HG03575 (cell line): ENCODE results near the gene C15orf39.
"Not testable (repeated sequence)": the region's sequence is repeated elsewhere in the genome, so short reads cannot be mapped to it uniquely, and the experiment has no call there.

Experiments used
- ATAC-seq: cut with Tn5 transposase; IDR thresholded peaks from one replicate; pipeline ENCODE4 v1.9.1; 2021; ENCODE audit not compliant: unreplicated experiment, insufficient number of reproducible peaks, low FRiP score; ENCODE audit errors: extremely low read depth

C15orf39 gene

DNA sequence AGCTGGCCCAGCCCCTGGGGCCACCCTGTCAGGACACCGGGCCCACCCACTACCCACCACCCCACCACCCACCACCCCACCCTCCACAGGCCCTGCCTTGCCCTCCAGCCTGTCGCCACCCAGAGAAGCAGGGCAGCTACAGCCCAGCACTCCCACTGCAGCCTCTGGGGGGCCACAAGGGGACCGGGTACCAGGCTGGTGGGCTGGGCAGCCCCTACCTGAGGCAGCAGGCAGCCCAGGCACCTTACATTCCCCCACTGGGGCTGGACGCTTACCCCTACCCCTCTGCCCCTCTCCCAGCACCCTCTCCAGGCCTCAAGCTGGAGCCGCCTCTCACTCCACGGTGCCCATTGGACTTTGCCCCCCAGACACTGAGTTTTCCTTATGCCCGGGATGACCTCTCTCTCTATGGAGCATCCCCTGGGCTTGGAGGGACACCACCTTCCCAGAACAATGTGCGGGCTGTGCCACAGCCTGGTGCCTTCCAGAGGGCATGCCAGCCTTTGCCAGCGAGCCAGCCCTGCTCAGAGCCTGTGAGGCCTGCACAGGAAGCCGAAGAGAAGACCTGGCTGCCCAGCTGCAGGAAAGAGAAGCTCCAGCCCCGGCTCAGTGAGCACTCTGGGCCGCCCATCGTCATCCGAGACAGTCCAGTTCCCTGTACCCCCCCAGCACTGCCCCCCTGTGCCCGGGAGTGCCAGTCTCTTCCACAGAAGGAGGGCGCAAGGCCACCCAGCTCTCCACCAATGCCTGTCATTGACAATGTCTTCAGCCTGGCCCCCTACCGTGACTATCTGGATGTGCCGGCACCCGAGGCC, 5.3 kb downstream of the C15orf39 start:
- ATAC-seq: no peak

DNA sequence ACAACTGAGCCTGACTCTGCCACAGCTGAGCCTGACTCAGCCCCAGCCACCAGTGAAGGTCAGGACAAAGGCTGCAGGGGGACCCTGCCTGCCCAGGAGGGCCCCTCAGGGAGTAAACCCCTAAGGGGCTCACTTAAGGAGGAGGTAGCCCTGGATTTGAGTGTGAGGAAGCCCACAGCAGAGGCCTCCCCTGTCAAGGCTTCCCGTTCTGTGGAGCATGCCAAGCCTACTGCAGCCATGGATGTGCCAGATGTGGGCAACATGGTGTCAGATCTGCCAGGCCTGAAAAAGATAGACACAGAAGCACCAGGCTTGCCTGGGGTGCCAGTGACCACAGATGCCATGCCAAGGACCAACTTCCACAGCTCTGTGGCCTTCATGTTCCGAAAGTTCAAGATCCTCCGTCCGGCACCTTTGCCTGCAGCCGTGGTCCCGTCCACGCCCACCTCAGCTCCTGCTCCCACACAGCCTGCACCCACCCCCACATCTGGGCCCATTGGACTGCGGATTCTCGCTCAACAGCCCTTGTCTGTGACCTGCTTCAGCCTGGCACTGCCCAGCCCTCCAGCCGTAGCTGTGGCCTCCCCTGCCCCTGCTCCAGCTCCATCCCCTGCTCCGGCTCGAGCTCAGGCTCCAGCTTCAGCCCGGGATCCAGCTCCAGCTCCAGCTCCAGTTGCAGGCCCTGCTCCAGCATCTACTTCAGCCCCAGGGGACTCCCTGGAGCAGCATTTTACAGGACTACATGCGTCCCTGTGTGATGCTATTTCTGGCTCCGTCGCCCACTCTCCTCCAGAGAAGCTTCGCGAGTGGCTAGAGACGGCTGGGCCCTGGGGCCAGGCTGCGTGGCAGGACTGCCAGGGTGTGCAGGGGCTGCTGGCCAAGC, 6.2 kb downstream of the C15orf39 start:
- no peak for ATAC-seq

DNA sequence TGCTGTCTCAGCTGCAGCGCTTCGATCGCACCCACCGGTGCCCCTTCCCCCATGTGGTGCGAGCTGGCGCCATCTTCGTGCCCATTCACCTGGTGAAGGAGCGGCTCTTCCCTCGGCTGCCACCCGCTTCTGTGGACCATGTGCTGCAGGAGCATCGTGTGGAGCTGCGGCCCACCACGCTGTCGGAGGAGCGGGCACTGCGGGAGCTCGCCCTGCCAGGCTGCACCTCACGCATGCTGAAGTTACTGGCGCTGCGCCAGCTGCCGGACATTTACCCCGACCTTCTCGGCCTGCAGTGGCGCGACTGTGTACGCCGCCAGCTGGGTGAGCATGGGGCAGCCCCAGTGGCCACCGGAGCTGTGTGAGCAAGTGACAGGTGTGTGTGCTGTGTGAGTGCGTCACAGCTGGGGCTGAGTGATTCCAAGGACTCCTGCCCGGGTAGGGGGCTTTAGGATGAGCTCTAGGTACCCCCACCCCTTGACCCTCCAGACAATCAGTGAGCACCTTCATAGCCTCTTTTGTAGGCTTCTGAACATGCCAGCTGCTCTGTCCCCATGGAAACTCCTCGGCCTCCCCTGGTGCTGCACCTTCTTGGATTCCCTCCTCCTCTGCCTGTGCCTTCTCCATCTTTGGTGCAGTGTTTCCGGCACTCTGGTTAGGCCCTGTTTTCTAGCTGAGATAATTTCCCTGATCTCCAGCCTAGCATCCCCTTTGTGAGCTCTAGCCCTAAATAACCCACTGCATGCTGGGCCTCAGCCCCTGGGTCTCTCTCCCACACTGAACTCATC, 7.0 kb downstream of the C15orf39 start:
- no peak for ATAC-seq

DNA sequence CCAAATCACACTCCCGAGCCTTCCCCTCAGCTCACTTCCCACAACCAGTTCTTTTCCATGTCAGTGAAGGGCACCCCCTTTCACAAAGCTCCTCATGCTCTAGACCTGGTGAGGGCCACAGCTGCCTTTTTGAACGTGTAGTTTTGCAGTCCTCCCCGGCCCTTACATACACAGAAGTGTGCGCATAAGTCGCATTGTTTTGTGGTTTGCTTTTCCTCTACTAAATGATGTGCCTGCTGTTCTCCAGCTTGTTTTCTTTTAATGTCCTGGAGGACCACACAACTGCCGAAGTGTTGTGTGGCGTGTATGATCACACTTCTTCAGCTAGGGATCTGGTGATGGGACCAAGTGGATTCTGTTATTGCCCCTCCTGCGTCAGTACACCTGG, 7.6 kb downstream of the C15orf39 start:
- ATAC-seq: no peak

DNA sequence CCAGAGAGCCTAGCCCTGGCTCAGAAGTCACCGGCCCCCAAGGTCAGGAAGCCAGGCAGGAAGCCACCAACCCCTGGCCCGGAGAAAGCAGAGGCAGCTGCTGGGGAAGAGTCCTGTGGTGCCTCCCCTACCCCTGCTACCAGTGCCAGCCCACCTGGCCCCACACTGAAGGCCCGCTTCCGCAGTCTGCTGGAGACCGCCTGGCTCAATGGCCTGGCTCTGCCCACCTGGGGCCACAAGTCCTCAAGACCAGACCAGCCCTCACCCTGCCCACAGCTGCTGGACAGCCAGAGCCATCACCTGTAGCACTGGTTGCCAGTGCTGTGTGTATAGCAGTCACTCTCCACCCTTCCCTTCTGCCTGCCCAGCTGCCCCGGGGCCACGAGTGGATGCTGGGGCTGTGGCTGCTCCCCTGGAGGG, 9.1 kb downstream of the C15orf39 start:
- no peak for ATAC-seq

DNA sequence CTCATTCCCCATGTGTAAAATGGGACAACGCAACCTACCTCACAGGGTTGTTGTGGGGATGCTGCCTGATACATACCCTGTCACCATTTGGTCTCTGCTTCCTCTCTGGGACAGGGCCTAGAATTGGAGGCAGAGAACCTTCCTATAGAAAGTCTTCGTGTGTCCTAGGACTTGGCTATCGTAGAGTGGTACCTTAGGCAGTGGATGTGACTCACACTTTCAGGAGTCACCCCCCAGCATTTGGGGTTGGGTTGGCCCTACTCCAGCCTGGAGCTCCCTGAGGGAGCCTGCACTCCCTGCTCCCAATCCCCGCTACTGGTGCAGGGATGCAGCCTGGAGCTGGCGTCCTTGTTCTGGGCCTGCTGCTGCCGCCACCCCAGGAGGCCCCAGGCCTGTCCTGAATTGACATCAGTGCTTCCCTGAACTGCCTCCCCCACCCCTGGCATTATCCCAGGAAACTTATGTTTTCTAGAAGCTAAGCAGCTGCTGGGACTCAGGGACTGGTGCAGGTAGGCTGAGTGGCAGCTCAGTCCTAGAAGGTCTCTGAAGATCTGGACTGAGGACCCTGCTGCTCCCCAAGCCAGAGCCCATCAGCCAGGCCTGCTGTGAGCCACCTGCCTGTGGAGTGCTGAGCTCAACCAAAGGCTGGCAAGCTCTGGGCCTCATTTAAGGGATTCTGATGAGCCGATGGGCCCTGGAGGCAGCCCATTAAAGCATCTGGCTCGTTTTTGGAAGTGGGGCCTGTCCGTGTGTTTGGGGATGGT, 9.9 kb downstream of the C15orf39 start:
- ATAC-seq: no peak

DNA sequence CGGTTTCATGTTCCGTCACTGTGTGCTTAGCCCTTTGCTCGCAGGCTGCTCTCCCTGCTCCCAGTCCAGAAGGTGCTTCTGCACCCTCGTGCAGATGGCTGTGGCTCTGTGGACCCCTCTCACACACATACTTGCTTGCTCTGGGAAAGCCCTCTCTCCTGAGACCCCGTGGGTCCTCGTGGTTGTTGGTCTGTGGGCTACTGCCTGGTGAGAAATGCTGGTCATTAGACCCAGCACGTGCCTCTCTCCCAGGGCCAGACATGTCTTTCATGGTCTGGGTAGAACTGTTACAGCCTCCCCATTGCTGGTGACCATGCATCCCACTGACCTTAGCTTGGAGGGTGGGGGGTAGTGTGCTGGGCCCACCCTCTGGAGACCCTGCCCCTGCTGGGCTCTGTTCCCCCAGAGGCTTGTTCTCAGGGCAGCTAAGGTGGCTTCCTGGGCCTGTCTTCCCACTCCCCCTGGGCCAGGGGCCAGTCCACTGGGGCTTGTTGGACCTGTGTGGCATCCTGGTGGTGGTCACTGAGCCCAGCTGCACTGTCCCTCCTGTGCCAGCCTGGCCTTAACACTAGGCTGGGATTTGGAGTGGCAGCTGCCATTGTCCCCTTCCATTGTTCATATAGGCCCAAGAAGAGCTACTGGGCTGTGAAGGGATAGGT, 10.6 kb downstream of the C15orf39 start:
- ATAC-seq: no peak

DNA sequence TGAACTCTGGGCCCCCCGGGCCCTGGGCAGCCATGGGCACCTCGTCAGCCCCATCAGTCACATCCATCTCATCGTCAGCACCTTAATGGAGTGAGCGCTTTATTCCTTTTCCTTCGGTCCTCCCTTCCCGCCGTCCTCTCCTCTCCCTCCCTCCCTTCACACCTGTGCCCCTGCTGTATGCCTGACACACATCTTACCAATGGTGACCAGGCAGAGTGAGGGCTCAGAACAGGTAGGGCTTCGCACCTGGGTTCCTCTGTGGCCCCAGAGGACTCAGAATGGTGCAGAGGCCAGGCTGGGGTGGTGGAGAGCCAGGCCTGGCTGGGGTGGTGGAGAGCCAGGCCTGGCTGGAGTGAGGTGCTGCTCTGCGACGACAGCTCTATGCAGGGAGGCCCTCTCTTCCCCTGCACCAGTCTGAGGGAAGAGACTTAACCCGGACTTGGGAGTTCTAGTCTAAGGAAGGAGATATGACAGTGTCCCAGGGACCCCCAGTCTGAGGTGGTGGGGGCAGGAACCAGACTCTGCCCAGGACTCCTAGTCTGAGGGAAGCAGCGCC, 11.6 kb downstream of the C15orf39 start:
- no peak for ATAC-seq

DNA sequence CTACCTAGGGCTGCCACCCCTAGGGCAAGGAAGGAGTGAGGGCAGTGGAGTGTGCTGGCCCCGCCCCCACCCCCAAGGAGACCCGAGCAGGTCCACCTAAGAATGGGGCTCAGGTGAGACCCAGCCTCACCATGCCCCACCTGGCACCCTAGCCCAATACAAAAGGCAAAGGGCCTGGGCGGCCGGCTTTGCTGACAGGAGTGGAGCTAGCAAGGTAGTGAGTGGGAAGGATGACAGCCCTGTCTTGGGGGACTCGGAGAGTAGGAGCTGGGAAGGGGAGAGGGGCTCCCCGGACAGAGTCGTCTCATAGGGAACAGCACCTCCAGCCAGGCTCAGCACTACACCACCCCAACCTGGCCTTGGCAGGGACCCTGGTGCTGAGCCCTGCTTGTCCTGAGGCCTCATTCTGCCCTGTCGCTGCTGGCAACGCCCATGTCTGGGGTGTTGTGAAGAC, 12.1 kb downstream of the C15orf39 start:
- no peak for ATAC-seq

DNA sequence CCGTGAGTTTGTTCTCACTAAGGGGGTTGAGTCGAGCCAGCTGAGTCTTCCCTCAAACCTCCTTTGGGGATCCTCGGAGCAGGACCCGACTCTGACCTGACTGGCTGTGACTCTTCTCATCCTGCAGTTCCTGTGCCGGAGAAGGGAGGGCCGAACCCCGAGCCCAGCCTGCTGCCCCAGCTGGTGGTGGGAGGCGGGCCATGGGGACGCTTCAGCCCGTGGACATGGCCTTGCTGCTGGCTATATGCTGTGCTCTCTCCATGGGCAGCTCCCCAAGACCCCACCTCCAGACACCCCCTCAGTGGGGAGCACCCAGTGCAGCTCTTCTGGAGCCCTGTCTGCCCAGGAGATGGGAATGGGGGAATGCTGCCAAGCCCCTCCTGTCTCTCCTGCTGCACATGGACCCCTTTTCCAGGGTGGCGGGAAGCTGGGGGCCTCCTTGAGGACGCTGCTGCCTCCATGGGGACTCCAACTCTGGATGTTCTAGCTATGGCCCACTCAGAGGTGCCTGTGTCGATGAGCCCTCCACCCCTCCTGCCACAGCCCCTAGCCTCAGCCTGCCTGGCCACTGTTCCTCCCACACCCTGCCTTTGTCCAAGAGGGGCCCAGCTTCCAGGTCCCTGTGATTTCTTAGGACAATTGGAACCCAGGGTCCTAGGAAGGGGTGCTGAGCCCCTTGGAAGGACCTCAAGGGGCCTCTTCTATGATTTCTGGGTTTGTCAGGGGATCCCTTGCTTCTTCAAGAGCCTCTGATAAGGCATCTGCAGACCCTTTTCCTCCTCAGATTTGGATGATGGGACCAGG, 12.8 kb downstream of the C15orf39 start:
- no peak for ATAC-seq

DNA sequence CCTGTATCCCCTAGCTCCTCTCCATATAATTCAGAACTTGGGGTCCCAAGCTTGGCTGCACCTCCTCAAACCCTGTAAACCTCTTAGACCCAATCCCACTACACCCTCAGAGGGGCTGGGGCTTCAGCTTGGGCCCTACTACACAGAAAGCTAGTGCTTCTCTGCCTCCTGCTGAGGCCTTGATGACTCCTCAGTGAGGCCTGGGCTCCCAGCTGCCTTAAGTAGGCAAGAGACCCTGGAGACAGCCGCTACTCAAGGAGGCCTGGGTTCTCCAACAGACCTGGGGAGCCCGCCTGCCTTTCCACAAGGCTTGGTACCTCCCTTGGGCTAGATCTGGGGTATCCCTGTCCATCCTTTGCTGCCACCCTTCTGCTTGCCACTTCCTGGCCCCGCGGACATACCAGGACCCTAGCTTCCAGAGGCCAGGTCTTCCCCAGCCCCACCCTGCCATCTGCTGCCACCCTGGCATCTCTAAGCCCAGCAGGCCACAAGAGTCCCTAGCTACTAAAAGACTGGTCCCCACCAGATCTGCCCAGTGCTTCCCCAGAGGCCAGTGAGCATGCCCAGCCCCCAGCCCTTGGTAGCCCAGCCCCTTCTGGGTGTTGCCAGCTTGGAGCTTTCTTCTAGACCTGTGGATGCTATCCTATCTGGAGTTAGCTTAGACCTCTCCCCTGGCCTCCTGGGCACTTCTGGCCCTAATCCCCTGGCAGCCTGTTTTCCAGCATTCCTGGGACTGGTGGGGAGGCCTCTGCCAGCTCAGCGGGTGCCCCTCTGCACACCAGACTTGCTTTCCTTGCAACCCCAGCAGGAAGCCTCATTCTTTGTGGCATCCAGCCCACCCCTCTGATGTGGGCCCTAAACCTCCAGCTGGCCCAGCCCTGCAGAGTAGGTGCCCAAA, 13.7 kb downstream of the C15orf39 start:
- ATAC-seq: no peak

DNA sequence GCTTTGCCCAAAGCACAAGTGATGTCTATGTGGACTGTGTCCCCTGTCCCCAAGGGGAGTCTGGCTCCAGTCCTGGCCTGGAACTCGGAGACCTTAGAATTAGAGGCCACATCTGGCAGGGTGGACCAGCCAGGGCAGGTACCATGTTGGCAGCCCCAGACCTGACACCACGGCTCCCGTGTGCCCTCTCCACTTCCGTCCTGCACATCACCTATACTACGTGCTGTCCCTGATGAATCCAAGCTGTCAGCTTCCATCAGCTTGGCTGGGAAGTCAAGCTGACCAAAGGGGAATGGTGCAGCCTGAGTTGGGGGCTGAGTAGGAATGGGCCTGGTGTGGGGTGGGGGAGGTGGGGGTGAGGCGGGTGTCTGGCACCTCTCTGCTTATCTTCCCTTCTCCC, 15.3 kb downstream of the C15orf39 start:
- no peak for ATAC-seq

DNA sequence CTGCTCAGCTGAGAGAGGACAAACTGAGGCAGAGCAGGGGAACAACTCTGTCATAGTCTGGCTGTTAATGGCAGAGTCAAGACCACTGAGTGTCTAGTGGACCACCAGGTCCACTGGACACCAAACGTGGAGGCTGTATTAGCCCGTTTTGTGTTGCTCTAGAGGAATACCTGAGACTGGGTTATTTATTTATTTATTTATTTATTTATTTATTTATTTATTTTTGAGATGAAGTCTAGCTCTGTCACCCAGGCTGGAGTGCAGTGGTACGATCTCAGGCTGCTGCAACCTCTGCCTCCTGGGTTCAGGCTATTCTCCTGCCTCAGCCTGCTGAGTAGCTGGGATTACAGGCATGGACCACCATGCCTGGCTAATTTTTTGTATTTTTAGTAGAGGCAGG, 15.9 kb downstream of the C15orf39 start:
- not testable (repeated sequence) for ATAC-seq

DNA sequence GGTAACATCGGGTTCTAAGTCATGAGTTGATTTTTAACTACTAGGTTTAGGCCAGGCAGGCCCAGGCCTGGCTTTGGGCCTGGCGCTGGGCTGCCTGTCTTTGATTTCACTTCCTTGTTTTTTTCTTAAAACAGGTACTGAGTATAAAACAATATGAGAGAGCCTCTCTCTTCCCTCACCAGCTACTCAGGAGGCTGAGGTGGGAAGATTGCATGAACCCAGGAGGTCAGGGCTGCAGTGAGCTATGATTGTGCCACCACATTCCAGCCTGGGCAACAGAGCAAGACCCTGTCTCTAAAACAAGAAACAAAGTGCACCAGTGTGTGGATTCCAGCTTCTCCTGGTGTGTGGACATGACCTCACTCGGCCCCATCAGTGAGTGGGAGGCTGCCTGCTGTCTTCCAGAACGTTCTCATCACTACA, 17.8 kb downstream of the C15orf39 start:
- ATAC-seq: not testable (repeated sequence)

DNA sequence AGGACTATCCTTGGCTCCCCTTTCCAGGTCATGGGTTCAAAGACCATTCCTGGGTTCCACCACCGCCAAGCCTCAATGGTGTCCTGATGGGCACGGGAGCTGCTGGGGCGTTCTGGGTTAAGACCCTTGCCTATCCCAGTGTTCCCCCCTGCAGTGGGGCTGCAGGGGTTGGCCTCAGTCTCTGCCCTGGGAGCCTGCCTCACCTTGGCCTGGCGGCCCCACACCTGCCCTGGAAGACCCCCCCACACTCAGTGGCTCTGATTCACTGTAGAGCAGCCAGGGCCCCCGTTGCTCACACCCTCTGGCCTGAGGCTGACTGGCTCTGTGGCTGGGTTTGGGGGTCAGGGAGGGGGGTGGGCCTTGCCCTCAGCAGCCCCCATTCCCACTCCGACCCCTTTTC, 22.0 kb downstream of the C15orf39 start:
- no peak for ATAC-seq

DNA sequence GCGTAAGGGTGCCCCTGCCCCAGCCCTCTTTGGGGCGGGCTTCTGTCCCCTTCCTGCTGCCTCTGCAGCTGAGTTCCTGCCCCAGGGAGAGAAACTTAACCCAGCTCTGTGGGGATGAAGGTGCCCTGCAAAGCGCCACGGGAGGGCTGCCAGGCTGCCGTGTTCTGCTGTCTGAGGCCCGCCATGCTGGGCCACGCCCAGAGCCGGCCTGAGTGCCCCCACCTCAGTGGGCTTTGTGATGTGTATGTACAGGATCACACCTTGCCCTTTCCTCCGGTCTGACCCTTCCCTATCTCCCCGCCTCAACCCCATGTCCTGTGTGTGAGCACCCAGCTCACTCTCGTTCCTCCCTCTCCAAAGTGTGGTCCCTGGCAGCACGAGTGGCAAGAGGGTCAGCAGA, 22.6 kb downstream of the C15orf39 start:
- no peak for ATAC-seq
